K562 treated with DMSO at 1 percent for 24 hours (cell line): ENCODE data around the gene DBH. TPM values are rescaled to one million over a fixed set of nuclear protein-coding genes. Genes with fewer than 3 reads are reported as not detected.

ENCODE experiments used
- total RNA-seq: library from RNA; unstranded; fragments of 300-600 nt; gene quantifications from 2 replicates; pipeline ENCODE4 v1.2.3, GENCODE V29; 2022; ENCODE audit warnings: low read depth; ENCODE audit not compliant: insufficient read depth

Gene DBH
- total RNA-seq: not detected in 2 replicates

DNA sequence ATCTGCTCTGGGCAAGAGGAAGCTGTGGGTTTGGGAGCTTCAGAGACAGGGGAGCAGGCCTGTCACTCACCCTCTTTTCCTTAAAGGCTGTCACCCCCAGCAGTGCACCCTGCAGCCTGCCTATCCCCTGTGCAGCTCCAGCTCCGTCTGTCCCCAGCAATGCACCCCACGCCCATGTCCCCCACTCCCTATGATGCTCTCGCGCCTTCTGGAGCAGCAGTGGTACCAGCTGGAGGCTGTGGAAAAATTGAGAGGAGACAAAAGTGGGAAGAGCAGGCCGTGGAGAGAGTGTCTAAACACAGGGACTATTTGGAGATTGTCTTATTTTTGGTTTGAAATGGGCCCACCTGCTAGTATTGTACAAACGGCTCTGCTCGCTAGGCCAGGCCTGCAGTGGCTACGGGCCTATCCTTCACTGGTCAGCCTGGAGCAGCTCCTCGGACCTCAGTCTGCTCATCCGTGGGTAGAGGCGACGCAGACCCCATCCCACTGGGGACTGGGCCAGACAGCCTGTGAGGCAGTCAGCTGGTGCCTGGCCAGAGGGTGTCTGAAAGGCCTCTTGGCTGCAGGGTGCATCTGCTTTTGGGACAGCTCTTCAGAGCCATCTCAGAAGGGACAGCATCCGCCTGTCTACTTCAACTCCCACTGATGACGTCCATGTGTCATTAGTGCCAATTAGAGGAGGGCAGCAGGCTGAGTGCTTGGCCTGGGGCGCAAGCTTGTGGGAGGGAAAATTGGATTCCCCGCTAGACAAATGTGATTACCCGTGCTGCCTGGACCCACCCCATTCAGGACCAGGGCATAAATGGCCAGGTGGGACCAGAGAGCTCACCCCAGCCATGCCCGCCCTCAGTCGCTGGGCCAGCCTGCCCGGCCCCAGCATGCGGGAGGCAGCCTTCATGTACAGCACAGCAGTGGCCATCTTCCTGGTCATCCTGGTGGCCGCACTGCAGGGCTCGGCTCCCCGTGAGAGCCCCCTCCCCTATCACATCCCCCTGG lies at the start of gene DBH:
TSS of gene DBH (plus strand) at position 831 of the 999 bp plus-strand sequence. CDS start at position 840, 9 bp downstream.

DNA sequence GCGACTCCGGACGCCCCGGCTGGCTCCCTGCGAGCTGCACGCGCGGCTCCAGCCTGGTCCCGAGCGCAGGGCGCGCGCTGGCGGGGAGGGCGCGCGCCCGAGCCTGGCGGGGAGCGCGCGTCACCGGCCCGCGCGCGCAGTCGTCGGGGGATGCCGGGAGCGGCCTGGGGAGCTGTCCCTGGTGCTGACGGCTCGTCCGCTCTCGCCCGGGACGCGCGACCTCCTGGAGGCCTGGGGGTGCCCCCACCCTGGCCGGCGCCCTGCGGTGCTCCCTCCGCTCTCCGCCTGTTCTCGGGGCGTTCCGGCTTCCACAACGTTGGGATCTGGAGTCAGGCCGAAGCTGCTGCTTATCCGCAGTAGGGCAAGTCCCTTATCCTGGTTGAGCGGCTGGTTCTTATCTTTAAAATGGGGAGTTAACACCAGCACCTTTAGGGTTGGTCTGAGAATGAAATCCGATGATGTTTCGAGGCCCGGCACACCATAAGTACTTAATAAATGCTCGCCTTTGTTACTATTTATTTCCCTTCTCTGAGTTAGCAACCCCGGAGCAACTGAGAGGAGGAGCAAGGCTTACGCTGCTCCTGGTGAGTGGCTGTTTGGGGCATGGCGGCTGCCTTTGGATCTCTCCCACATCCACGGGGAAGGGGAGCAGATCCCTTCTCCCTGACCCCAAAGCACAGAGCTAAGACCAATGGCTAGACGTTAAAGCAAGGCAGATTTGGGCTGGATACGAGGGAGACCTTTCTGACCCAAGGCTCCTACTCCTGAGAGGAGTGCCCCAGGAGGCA lies 26.7 kb upstream of the DBH start, which contains the start of gene FAM163B:
TSS of gene FAM163B (minus strand) at position 79 of the 788 bp plus-strand sequence. CDS start 29,166 bp downstream, outside the sequence.

Other genes with a start within 250 kb of the DBH start
- gene REXO4, start 218.4 kb upstream of the DBH start, total RNA-seq: 28.6 and 30.7 TPM in 2 replicates
- 0.79 and 1.3 TPM in 2 replicates for gene ADAMTS13, start 214.0 kb upstream of the DBH start, total RNA-seq
- gene CACFD1, start 176.4 kb upstream of the DBH start, total RNA-seq: 16.9 and 18.2 TPM in 2 replicates
- gene SLC2A6, start 157.3 kb upstream of the DBH start, total RNA-seq: 11.6 and 11.7 TPM in 2 replicates
- not detected in 2 replicates for gene MYMK, start 111.4 kb upstream of the DBH start, total RNA-seq
- gene ADAMTSL2, start 101.7 kb upstream of the DBH start, total RNA-seq: not detected in 2 replicates
- not detected in 2 replicates for gene FAM163B, start 27.0 kb upstream of the DBH start, total RNA-seq
- 0.17 TPM in 1 of 2 replicates, not detected in the other for gene SARDH, start 102.0 kb downstream of the DBH start, total RNA-seq